Activated T-cell treated with anti-CD3 and anti-CD28 coated beads, Interleukin-2, amount 50 U/mL, for 4 hours (primary cell): ENCODE results near the gene BEST4. TPM values are rescaled to one million over a fixed set of nuclear protein-coding genes. Genes with fewer than 3 reads are reported as not detected.
"Not testable (repeated sequence)": the region's sequence is repeated elsewhere in the genome, so short reads cannot be mapped to it uniquely, and the experiment has no call there.

ENCODE experiments used
- ATAC-seq, 2 donors: fragments of 200-7000 bp; cut with Tn5 transposase; one replicate each; pipeline ENCODE4 v1.10.0; 2021
- DNase-seq: peaks from one replicate; pipeline ENCODE4 v3.0.0-alpha.2; 2020
- H3K27me3 Mint-ChIP-seq: one replicate; pipeline ENCODE4 v1.8.0; 2021; ENCODE audit warnings: low read depth, mixed read lengths
- H3K36me3 Mint-ChIP-seq: one replicate; pipeline ENCODE4 v1.8.0; 2022; ENCODE audit warnings: mixed read lengths; ENCODE audit not compliant: insufficient read depth
- H3K4me1 Mint-ChIP-seq: one replicate; pipeline ENCODE4 v1.8.0; 2021; ENCODE audit warnings: low read depth, mixed read lengths
- H3K4me3 Mint-ChIP-seq: one replicate; pipeline ENCODE4 v1.8.0; 2021; ENCODE audit warnings: mild to moderate bottlenecking, moderate library complexity, mixed read lengths
- H3K9me3 Mint-ChIP-seq: one replicate; pipeline ENCODE4 v1.8.0; 2021; ENCODE audit warnings: mixed read lengths
- total RNA-seq, 3 donors: library from RNA; stranded (reverse); gene quantifications; one replicate each; pipeline ENCODE4 v1.2.1, GENCODE V29; 2021

The BEST4 gene
- total RNA-seq, result under 1 TPM; 0.53 to 0.63 (median 0.57) TPM

DNA sequence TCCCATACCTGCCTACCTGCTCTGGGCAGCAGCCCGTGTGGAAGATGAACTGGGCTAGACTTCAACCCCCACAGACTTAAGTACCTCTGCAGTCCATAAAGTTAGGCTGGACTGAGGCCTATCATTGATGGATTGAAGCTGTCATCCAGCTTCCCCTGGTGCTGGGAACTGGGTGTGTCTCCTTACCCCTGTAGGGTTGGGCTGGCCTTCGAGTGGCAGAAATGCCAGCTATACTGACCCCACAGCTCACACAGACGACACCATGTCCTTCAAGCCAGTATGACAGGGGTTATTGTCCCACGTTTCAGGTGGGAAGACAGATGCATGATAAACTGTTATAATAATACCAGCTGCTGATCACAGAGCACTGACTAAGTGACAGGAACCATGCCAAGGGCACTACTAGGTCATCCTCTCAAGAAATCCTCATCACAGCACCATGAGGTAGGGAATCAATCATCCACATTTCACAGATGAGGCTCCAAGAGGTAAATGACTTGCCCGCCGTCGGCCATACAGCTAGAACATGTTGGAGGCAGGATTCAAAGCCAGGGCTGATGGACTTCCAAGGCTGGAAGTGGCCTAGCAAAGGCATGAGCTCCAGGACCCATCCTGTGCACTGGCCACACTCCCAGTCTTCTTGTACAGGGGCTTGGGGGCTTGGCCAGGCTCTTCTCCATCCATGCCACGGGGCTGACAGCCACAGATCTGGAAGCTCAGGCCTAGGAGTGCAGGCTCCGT is at the start of gene BEST4:
Gene BEST4 (minus strand): TSS at position 51 of the 741 bp plus-strand sequence. CDS start 465 bp downstream, outside the sequence.
- no peak for ATAC-seq
- DNase-seq, result no peak
- Mint-ChIP-seq H3K9me3 (no peaks in the 10 kb centered on the region), H3K4me1 (peaks cover 28% of the 10 kb centered on the region), H3K27me3 (no peaks in the 10 kb centered on the region), H3K4me3 (no peak within 1 kb of the TSS), H3K36me3 (peaks cover under 1% of the 10 kb centered on the region)

- ATAC-seq, result peak; percentile 91 to 93
- peaks cover 3% of the 10 kb centered on the region for H3K27me3 Mint-ChIP-seq
These were observed 48.0 kb upstream of the BEST4 start for GRCh38 chr1:44835738-44836675.

DNA sequence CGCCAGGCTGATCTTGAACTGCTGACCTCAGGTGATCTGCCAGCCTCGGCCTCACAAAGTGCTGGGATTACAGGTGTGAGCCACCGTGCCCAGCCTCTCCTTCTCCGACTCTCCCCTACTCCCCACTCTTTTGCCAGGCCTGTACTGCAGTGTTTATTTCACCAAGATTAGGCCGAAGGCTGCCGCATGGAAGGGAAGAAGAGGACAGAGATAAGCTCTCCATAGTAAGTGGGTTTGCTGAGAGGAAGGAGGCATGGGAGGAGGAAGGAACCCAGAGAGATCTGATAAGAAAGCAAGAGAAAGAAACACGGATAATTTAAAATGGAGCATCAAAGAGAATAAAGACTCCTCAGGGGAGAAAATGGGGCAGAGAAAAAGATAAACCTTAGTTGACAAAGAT is 46.4 kb upstream of the BEST4 start:
- DNase-seq, result no peak
- no peak for ATAC-seq
- H3K4me1 Mint-ChIP-seq, result peaks cover 6% of the 10 kb centered on the region
- H3K9me3 Mint-ChIP-seq, result no peaks in the 10 kb centered on the region
- peaks cover under 1% of the 10 kb centered on the region for H3K27me3 Mint-ChIP-seq
- H3K36me3 Mint-ChIP-seq, result no peaks in the 10 kb centered on the region
- no peak overlapping the region for H3K4me3 Mint-ChIP-seq

More at GRCh38 chr1:44835738-44836675, 48.0 kb upstream of the BEST4 start:
- no peaks in the 10 kb centered on the region for H3K9me3 Mint-ChIP-seq
- peak overlapping the region; percentile 17 for H3K4me3 Mint-ChIP-seq
- peak; percentile 86 for DNase-seq
- H3K36me3 Mint-ChIP-seq, result no peaks in the 10 kb centered on the region
- peaks cover 6% of the 10 kb centered on the region for H3K4me1 Mint-ChIP-seq

- Mint-ChIP-seq H3K27me3 (no peaks in the 10 kb centered on the region), H3K9me3 (no peaks in the 10 kb centered on the region), H3K4me1 (peaks cover 6% of the 10 kb centered on the region), H3K4me3 (no peak overlapping the region), H3K36me3 (no peaks in the 10 kb centered on the region)
- ATAC-seq (no peak), DNase-seq (no peak)
These were observed 44.2 kb upstream of the BEST4 start for GRCh38 chr1:44832056-44832705.

DNA sequence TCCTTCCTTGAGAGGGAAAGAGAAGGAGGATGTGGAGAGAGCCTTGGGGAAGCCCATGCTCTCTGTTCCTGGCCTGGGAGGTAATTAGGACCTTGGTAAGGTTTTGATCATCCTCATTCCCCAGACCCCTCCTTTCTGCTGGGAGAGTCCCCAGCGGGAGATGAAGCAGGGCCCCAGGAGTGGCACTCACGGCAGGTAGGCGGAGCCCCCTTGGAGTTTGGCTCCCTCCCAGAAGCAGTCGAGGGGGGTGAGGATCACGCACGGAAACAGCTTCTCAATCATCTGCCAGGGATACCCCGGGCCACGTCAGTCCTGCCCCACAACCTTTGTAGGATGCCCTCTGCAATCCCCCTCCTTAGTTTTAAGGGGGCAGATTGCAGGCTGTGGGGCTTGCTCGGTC is 43.5 kb upstream of the BEST4 start:
- no peak for DNase-seq
- no peak overlapping the region for H3K4me3 Mint-ChIP-seq
- H3K36me3 Mint-ChIP-seq, result no peaks in the 10 kb centered on the region
- H3K4me1 Mint-ChIP-seq, result peaks cover 6% of the 10 kb centered on the region
- no peaks in the 10 kb centered on the region for H3K27me3 Mint-ChIP-seq
- ATAC-seq, result no peak
- no peaks in the 10 kb centered on the region for H3K9me3 Mint-ChIP-seq

DNA sequence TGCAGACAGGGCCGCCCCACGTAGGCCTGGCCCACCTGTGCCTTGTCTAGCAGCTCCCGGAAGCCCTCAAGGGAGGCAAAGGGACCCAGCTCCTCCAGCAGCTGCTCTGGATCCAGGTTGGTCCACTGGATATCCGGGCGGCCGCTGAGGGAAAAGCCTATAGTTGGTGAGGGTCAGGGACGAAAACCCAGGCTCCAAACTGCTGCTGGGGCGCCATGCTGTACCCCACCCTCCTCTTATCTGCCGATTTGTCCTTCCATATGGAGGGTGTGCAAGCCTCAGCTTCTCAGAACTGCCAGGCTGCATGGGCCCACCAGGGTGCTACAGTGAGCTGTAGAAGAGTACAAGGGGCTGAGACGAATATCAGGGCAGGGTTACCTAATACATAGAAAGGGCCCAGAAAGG is 42.9 kb upstream of the BEST4 start:
- H3K27me3 Mint-ChIP-seq, result no peaks in the 10 kb centered on the region

DNA sequence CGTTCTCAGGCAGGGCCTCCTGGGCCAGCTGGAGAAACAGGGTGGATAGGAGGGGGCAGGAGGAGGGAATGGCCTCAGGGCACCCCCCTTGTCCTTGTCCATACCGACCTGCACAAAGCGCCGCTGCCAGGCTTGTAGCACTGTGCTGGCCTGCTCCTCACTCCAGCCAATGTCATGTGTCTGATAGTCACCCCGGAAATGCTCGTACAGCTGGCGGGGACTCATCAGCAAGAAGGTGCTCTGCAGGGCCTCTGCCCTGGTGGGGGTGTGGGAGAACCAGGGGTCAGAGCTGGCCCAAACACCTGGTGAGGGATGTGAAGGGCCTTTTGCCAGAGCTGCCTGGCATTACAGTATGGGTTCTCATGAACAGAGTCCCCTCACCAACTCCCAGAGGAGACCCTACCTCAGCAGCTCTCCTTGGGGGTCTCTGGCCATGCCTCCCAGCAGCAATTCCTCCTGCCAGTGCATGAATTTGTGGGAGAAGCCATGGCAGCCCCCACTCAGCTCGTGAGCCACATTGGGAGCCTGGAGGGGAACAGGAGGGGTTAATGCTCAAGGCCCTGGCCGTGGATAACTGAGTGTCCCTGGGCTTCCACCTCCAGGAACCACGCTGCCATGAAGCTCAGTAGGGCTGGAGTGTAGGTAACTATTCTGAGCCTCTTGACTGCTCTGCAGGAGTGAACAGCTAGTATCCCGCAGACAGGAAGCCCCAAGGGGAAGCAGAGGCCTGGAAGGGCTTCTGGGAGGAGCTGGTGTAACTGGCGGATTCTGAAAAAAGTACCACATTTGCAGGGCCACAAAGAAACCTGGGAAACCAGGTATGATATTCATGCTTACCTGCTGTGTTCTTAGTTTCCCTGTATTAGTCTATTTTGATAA is 41.8 kb upstream of the BEST4 start:
- H3K36me3 Mint-ChIP-seq, result no peaks in the 10 kb centered on the region
- no peaks in the 10 kb centered on the region for H3K27me3 Mint-ChIP-seq
- DNase-seq, result no peak
- H3K4me1 Mint-ChIP-seq, result no peaks in the 10 kb centered on the region
- H3K4me3 Mint-ChIP-seq, result no peak overlapping the region
- no peaks in the 10 kb centered on the region for H3K9me3 Mint-ChIP-seq
- no peak for ATAC-seq

More for the DNA sequence above, 42.9 kb upstream of the BEST4 start:
- no peak overlapping the region for H3K4me3 Mint-ChIP-seq
- no peaks in the 10 kb centered on the region for H3K36me3 Mint-ChIP-seq
- peaks cover 4% of the 10 kb centered on the region for H3K4me1 Mint-ChIP-seq
- H3K9me3 Mint-ChIP-seq, result no peaks in the 10 kb centered on the region
- no peak for ATAC-seq
- no peak for DNase-seq

- no peak overlapping the region for H3K4me3 Mint-ChIP-seq
- H3K4me1 Mint-ChIP-seq, result no peaks in the 10 kb centered on the region
- no peaks in the 10 kb centered on the region for H3K9me3 Mint-ChIP-seq
- ATAC-seq (no peak), DNase-seq (no peak)
- no peaks in the 10 kb centered on the region for H3K27me3 Mint-ChIP-seq
- H3K36me3 Mint-ChIP-seq, result no peaks in the 10 kb centered on the region
These were observed 41.0 kb upstream of the BEST4 start for GRCh38 chr1:44828841-44829440.

DNA sequence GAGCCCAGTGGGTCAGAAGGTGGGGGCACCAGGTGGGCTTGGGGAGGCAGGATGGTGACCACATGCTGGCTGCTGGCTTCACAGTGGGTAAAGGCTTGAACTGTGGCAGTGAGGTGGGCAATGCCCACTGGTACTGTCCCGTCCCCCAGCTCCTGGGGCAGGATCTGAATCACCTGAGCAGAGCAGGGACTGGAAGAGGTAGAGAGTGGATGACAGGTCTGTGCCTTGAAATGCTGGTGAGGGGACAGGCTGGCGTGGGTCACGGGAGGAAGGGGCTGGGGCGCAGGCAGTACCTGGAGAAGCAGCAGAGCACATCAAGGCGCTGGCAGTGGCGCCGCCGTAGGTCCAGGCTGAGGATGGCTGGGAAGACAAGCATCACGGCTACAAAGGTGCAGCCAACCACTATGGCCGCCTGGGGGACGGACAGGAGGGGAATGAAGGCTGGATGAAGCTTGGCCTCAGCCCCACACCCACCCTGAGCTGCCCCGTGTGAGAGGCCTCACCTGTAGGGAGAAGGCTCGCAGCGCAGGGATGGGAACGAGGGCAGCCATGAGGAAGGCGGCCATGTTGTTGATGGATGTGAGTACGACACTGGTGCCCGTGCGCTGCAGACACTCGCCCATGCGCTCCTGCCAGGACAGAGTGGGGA is 40.2 kb upstream of the BEST4 start:
- no peaks in the 10 kb centered on the region for H3K9me3 Mint-ChIP-seq
- DNase-seq (no peak), ATAC-seq (no peak)
- H3K4me3 Mint-ChIP-seq, result no peak overlapping the region
- H3K4me1 Mint-ChIP-seq, result no peaks in the 10 kb centered on the region
- H3K36me3 Mint-ChIP-seq, result no peaks in the 10 kb centered on the region
- H3K27me3 Mint-ChIP-seq, result no peaks in the 10 kb centered on the region

DNA sequence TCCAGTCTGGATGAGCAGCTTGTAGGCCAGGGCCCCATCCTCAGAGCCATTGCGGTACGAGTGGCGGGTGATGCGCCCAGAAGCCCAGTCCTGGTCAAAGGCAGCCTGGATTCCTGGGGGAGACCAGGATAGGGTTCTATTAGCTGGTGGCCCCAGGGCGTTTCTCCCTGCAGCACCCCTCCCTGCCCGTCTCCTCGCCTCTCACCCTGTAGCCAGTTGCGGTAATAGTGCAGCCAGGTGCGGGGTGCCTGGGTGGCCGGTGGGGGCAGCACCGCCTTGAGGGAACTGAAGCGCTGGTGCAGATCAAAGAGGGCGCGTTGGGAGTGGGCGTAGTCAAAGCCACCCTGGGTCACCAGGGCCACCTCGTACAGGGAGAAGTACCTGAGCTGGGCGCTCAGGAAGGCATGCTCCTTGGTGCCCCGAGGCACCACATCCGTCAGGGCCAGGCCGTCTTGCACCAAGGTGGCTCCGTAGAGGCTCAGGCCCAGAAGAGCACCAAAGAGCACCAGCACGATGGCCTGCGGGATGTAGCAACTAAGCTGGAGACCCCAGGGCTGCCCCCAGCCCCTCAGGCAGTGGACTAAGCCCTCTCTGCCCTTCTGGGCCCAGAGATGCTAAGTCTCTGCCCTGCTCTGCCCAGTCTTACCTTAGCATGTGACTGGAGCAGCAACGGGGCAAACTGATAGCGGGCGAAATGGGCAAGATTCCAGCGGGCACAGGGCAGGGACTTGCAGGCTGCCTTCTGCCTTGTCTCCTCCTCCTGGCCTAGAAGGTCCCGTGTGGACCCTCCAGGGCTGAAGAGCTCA is 39.4 kb upstream of the BEST4 start:
- no peaks in the 10 kb centered on the region for H3K36me3 Mint-ChIP-seq
- no peak for DNase-seq
- ATAC-seq, result no peak
- H3K4me1 Mint-ChIP-seq, result no peaks in the 10 kb centered on the region
- no peaks in the 10 kb centered on the region for H3K9me3 Mint-ChIP-seq
- no peak overlapping the region for H3K4me3 Mint-ChIP-seq
- H3K27me3 Mint-ChIP-seq, result no peaks in the 10 kb centered on the region

- Mint-ChIP-seq H3K9me3 (no peaks in the 10 kb centered on the region), H3K4me3 (no peak overlapping the region), H3K36me3 (no peaks in the 10 kb centered on the region), H3K4me1 (no peaks in the 10 kb centered on the region), H3K27me3 (no peaks in the 10 kb centered on the region)
- DNase-seq (no peak), ATAC-seq (no peak)
These were observed 38.6 kb upstream of the BEST4 start for GRCh38 chr1:44826375-44827196.

DNA sequence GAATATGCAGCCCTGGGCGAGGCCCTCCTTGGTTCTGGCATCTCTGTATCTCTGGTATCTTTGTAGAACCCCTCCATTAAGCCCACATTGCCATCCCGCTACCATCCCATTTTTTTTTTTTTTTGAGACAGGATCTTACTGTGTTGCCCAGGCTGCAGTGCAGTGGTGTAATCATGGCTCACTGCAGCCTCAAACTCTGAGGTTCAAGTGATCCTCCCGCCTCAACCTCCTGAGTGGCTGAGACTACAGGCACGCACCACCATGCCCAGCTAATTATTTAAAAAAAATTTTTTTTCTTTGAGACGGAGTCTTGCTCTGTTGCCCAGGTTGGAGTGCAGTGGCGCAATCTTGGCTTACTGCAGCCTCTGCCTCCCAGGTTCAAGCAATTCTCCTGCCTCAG is 36.4 kb upstream of the BEST4 start:
- not testable (repeated sequence) for H3K4me3 Mint-ChIP-seq, H3K9me3 Mint-ChIP-seq, H3K27me3 Mint-ChIP-seq, DNase-seq, H3K36me3 Mint-ChIP-seq, ATAC-seq
- peaks cover 14% of the 10 kb centered on the region for H3K4me1 Mint-ChIP-seq
